Measurements from ENCODE around the gene TRABD2B. TPM values are rescaled to one million over a fixed set of nuclear protein-coding genes. Genes with fewer than 3 reads are reported as not detected.

TRABD2B gene
- total RNA-seq, 1 donor: under 0.01 TPM

DNA sequence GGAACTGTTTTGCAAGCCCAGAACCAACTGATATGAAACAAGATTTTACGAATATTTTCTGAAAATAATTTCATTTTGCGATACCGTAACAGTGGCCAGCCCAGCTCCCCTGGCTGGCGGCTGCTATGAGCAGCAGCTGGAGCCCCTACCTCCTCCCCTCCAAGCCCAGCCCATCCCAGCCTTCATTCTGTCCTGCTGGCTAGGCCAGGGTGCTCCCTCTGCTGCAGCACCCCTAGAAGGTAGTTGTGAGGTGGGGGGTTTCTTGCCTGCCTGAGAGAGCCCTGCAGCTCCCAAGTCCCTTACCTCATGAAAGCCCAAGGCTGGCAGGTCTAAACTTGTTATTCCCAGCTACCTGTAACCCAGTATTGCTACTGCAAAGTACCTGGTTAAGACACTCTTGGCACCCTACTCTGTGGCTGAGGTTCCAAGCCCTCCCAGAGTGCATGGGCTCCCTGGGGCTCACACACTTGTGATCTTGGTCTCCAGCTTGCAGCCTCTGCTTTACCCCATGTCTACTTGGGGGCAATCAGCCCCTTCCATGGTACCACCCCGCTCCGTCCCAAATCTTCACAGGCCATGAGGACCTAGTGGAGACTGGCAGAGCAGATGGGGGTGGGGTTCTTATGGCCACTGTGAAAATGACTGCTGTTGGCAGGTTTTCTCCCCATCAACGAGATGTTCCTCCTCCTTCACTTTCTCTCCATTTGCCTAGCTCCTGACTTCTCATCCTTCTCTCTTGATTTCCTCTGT is 239.8 kb downstream of the TRABD2B start:
- no peak for DNase-seq (ENCODE audit: insufficient read length, low spot score, missing footprints)
- Histone ChIP-seq H4K20me1 (ENCODE audit: insufficient read depth, low read length) (peaks cover under 1% of the 10 kb centered on the region), H3K4me3 (ENCODE audit: insufficient read depth, low read length) (no peak overlapping the region), H3K27me3 (ENCODE audit: insufficient read depth, low read length) (no peaks in the 10 kb centered on the region), H3K9me3 (ENCODE audit: low read depth, low read length) (no peaks in the 10 kb centered on the region), H3K4me1 (ENCODE audit: insufficient read depth, low read length) (no peaks in the 10 kb centered on the region), H3K36me3 (ENCODE audit: insufficient read depth, low read length) (no peaks in the 10 kb centered on the region), H2AFZ (ENCODE audit: low read length) (no peak overlapping the region), H3K27ac (ENCODE audit: low read depth, low read length) (no peak overlapping the region), H3K79me2 (ENCODE audit: insufficient read depth, low read length) (no peaks in the 10 kb centered on the region), H3K4me2 (ENCODE audit: insufficient read depth, low read length) (no peak overlapping the region)
- TF ChIP-seq, protein P1, sequence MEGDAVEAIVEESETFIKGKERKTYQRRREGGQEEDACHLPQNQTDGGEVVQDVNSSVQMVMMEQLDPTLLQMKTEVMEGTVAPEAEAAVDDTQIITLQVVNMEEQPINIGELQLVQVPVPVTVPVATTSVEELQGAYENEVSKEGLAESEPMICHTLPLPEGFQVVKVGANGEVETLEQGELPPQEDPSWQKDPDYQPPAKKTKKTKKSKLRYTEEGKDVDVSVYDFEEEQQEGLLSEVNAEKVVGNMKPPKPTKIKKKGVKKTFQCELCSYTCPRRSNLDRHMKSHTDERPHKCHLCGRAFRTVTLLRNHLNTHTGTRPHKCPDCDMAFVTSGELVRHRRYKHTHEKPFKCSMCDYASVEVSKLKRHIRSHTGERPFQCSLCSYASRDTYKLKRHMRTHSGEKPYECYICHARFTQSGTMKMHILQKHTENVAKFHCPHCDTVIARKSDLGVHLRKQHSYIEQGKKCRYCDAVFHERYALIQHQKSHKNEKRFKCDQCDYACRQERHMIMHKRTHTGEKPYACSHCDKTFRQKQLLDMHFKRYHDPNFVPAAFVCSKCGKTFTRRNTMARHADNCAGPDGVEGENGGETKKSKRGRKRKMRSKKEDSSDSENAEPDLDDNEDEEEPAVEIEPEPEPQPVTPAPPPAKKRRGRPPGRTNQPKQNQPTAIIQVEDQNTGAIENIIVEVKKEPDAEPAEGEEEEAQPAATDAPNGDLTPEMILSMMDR (IDR thresholded peaks at IDR 0.05; ENCODE audit: extremely low read depth, low read depth, low read length): no peak

DNA sequence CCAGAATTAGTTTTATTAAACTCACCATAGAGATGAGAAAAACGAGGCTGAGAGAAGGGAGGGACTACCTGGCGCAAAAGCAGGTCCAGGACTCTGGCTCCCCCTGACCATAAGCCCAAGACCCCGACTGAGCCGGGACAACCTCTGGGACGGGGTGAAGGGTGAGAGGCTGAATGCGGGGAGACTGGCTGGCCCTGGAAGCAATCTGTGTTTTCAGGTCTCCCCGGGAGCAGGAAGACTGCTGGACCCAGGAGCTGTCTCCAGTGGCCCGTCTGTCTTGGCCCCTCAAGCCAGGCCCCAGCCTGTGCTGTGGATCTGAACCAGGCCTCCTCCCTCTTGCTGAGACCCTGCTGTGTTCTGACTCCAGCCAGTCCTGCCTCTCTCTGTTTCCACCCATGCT is 240.8 kb downstream of the TRABD2B start:
- Histone ChIP-seq H3K36me3 (ENCODE audit: insufficient read depth, low read length) (no peaks in the 10 kb centered on the region), H2AFZ (ENCODE audit: low read length) (no peak overlapping the region), H3K27me3 (ENCODE audit: insufficient read depth, low read length) (no peaks in the 10 kb centered on the region), H3K4me1 (ENCODE audit: insufficient read depth, low read length) (no peaks in the 10 kb centered on the region), H3K79me2 (ENCODE audit: insufficient read depth, low read length) (no peaks in the 10 kb centered on the region), H3K9me3 (ENCODE audit: low read depth, low read length) (no peaks in the 10 kb centered on the region), H3K4me3 (ENCODE audit: insufficient read depth, low read length) (no peak overlapping the region), H4K20me1 (ENCODE audit: insufficient read depth, low read length) (no peaks in the 10 kb centered on the region), H3K4me2 (ENCODE audit: insufficient read depth, low read length) (no peak overlapping the region), H3K27ac (ENCODE audit: low read depth, low read length) (no peak overlapping the region)
- TF ChIP-seq, protein P1 (IDR thresholded peaks at IDR 0.05; ENCODE audit: extremely low read depth, low read depth, low read length): no peak
- no peak for DNase-seq (ENCODE audit: insufficient read length, low spot score, missing footprints)

DNA sequence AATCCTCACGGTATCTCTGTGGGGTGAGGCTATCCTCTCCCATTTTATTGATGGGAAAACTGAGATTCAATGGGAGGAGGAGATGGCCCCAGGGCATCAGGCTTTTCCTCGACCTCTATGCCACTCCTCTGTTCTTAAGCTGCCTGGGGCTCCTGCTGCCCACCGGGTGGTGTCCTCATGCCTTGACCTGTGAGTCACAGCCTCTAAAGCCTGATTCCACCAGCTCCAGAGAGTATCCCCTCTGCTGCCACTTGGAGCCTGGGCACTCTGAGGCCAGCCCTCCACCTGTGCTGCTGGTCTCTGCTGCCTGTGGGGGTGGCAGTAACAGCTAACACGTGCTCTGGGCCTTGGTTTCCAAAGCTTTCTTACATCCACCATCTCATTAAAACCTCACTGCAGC is 241.2 kb downstream of the TRABD2B start:
- TF ChIP-seq, protein P1 (IDR thresholded peaks at IDR 0.05; ENCODE audit: extremely low read depth, low read depth, low read length): no peak
- DNase-seq (ENCODE audit: insufficient read length, low spot score, missing footprints): no peak
- H3K4me1 ChIP-seq (ENCODE audit: insufficient read depth, low read length): no peaks in the 10 kb centered on the region

DNA sequence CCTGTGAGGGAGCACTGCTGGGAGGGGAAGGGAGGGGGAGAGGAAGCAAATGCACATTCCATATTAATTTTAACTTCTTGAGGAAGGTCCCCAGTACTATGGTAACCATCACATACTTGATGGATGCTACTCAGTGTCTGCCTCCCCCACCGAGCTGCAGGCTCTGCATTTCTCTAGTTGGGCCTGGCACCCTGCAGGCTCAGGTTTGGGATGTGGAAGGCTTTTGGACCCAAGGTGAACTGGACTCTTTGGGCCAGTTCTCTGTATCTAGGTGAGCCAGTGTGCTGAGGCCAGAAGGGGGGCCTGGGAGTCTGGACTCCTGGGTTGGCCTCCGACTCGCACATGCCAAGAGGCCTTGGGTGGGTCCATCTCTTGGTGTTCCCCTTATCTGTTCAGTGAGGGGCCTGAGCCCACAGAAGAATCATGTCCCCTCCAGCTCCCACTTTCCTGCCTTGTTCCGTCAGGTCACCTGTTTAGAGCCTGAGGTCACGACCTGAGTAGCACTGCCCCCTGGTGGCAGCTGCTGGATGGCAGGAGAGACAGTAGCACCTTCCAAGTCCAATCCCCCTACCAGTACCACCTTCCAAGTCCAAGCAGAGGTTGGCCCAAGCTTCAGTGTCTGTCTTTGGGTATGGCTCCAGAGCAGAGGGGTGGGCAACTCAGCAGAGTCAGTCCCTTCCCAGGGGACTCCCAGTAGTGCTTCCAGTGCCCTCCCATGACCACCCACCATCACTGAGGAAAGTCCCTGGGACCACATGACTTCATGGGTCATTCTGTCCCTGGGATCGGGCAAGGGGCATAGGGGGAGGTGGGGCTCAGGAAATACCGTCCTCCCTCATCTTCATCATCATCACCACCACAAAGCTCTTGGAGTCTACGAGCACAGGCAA is 241.8 kb downstream of the TRABD2B start:
- no peak overlapping the region for H3K4me3 ChIP-seq (ENCODE audit: insufficient read depth, low read length)
- TF ChIP-seq, protein P1 (IDR thresholded peaks at IDR 0.05; ENCODE audit: extremely low read depth, low read depth, low read length): peak; percentile 44
- no peak for DNase-seq (ENCODE audit: insufficient read length, low spot score, missing footprints)
- H3K79me2 ChIP-seq (ENCODE audit: insufficient read depth, low read length): no peaks in the 10 kb centered on the region
- H4K20me1 ChIP-seq (ENCODE audit: insufficient read depth, low read length): no peaks in the 10 kb centered on the region
- H3K4me2 ChIP-seq (ENCODE audit: insufficient read depth, low read length): no peak overlapping the region
- no peak overlapping the region for H3K27ac ChIP-seq (ENCODE audit: low read depth, low read length)
- no peaks in the 10 kb centered on the region for H3K9me3 ChIP-seq (ENCODE audit: low read depth, low read length)
- no peak overlapping the region for H2AFZ ChIP-seq (ENCODE audit: low read length)
- no peaks in the 10 kb centered on the region for H3K36me3 ChIP-seq (ENCODE audit: insufficient read depth, low read length)
- no peaks in the 10 kb centered on the region for H3K27me3 ChIP-seq (ENCODE audit: insufficient read depth, low read length)
- H3K4me1 ChIP-seq (ENCODE audit: insufficient read depth, low read length): no peaks in the 10 kb centered on the region

More for the DNA sequence above, 241.2 kb downstream of the TRABD2B start:
- no peaks in the 10 kb centered on the region for H3K9me3 ChIP-seq (ENCODE audit: low read depth, low read length)
- H3K36me3 ChIP-seq (ENCODE audit: insufficient read depth, low read length): no peaks in the 10 kb centered on the region
- no peaks in the 10 kb centered on the region for H3K27me3 ChIP-seq (ENCODE audit: insufficient read depth, low read length)
- no peak overlapping the region for H3K4me3 ChIP-seq (ENCODE audit: insufficient read depth, low read length)
- H2AFZ ChIP-seq (ENCODE audit: low read length): no peak overlapping the region
- H3K27ac ChIP-seq (ENCODE audit: low read depth, low read length): no peak overlapping the region
- no peaks in the 10 kb centered on the region for H3K79me2 ChIP-seq (ENCODE audit: insufficient read depth, low read length)
- H3K4me2 ChIP-seq (ENCODE audit: insufficient read depth, low read length): no peak overlapping the region
- H4K20me1 ChIP-seq (ENCODE audit: insufficient read depth, low read length): no peaks in the 10 kb centered on the region

Data from osteoblast (primary cell).